GM23338 (cell line): Measurements from ENCODE around the gene PIGU. TPM values are rescaled to one million over a fixed set of nuclear protein-coding genes. Genes with fewer than 3 reads are reported as not detected.

Source experiments
- polyA plus RNA-seq: library from polyadenylated mRNA; unstranded; fragments of >200 nt; fragmentation: Nextera tagmentation; extraction: Ambion mirVana; gene quantifications from 2 replicates; pipeline ENCODE4 v1.2.1, GENCODE V29; 2016
- small RNA-seq: library from RNA; depleted of rRNA; stranded (forward); fragments of <200 nt; gene quantifications from one replicate; pipeline ENCODE3, GENCODE V24; 2014; ENCODE audit warnings: low replicate concordance
- total RNA-seq: library from RNA; depleted of rRNA; stranded (reverse); fragments of >200 nt; shearing (Covaris generic); gene quantifications from 2 replicates; pipeline ENCODE4 v1.2.3, GENCODE V29; 2014; rRNA removed

The PIGU gene
- total and polyA plus RNA-seq, 2 experiments from 2014 or later, result 24.3 to 28.9 TPM

Small RNAs within 50 kb of the gene (small RNA-seq; reads per million reads assigned to genes)
- gene AL118520.1 (not detected), gene RF00019 (not detected)

Other genes starting within 250 kb of the PIGU start
- gene DYNLRB1, start 160.7 kb downstream of the PIGU start, total RNA-seq, result 102 and 107 TPM in 2 replicates
- gene DYNLRB1, start 160.7 kb downstream of the PIGU start, polyA plus RNA-seq, result 376 and 393 TPM in 2 replicates
- gene MAP1LC3A, start 118.4 kb downstream of the PIGU start, total RNA-seq, result 9.5 and 15.9 TPM in 2 replicates
- 15.2 and 15.3 TPM in 2 replicates for gene MAP1LC3A, start 118.4 kb downstream of the PIGU start, polyA plus RNA-seq
- 3.3 and 3.8 TPM in 2 replicates for gene TP53INP2, start 27.3 kb upstream of the PIGU start, total RNA-seq
- gene TP53INP2, start 27.3 kb upstream of the PIGU start, polyA plus RNA-seq, result 2.4 and 2.7 TPM in 2 replicates
- gene NCOA6, start 148.6 kb upstream of the PIGU start, total RNA-seq, result 10.6 and 10.8 TPM in 2 replicates
- 15.9 and 17.4 TPM in 2 replicates for gene NCOA6, start 148.6 kb upstream of the PIGU start, polyA plus RNA-seq
- gene GGT7, start 195.8 kb upstream of the PIGU start, total RNA-seq, result 23.6 and 24.9 TPM in 2 replicates
- gene GGT7, start 195.8 kb upstream of the PIGU start, polyA plus RNA-seq, result 19.0 and 24.6 TPM in 2 replicates
- 43.4 and 49.3 TPM in 2 replicates for gene ACSS2, start 199.5 kb upstream of the PIGU start, total RNA-seq
- gene ACSS2, start 199.5 kb upstream of the PIGU start, polyA plus RNA-seq, result 26.1 and 26.8 TPM in 2 replicates